ENCODE results near the gene MSH5.

DNA sequence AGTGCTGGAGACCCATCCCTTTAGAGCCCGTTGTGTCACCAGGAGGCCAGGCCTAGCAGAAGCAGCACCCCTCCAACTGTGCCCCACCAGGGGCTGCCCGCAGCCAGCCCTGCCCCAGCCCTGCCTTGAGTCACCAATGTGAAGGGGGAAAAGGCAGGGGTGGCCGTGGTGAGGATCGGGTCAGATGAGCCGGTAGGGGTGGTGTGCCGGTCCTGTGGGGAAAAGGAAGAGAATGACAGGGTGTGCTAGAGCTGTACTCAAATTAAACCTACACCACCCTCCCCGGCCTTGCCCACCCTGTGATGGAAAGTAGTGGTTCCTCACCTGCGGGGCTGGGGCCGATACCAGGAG, 25.7 kb downstream of the MSH5 start:
- TF ChIP-seq SIX1 (CRISPR knock-in tag; IDR thresholded peaks at IDR 0.05; ENCODE audit: borderline replicate concordance) (no peak), ZNF138 (CRISPR knock-in tag; IDR thresholded peaks at IDR 0.05; ENCODE audit: low read depth) (no peak), KMT2A (CRISPR knock-in tag; IDR thresholded peaks at IDR 0.05) (no peak), EZH2 (conservative IDR thresholded peaks at IDR 0.05; ENCODE audit: low read depth, low read length) (no peak), AKAP8 (CRISPR knock-in tag; IDR thresholded peaks at IDR 0.05) (no peak), ZNF3 (CRISPR knock-in tag; IDR thresholded peaks at IDR 0.05) (no peak), ZNF274 (CRISPR knock-in tag; IDR thresholded peaks at IDR 0.05) (no peak), FOSL2 (CRISPR knock-in tag; IDR thresholded peaks at IDR 0.05) (no peak), CREM (IDR thresholded peaks at IDR 0.05) (no peak), CREM (CRISPR knock-in tag; IDR thresholded peaks at IDR 0.05) (no peak), SP1 (IDR thresholded peaks at IDR 0.05) (no peak), SP1 (CRISPR knock-in tag; IDR thresholded peaks at IDR 0.05) (no peak), ZFX (CRISPR knock-in tag; IDR thresholded peaks at IDR 0.05; ENCODE audit: low read depth) (no peak)
- TF ChIP-seq, protein P1, sequence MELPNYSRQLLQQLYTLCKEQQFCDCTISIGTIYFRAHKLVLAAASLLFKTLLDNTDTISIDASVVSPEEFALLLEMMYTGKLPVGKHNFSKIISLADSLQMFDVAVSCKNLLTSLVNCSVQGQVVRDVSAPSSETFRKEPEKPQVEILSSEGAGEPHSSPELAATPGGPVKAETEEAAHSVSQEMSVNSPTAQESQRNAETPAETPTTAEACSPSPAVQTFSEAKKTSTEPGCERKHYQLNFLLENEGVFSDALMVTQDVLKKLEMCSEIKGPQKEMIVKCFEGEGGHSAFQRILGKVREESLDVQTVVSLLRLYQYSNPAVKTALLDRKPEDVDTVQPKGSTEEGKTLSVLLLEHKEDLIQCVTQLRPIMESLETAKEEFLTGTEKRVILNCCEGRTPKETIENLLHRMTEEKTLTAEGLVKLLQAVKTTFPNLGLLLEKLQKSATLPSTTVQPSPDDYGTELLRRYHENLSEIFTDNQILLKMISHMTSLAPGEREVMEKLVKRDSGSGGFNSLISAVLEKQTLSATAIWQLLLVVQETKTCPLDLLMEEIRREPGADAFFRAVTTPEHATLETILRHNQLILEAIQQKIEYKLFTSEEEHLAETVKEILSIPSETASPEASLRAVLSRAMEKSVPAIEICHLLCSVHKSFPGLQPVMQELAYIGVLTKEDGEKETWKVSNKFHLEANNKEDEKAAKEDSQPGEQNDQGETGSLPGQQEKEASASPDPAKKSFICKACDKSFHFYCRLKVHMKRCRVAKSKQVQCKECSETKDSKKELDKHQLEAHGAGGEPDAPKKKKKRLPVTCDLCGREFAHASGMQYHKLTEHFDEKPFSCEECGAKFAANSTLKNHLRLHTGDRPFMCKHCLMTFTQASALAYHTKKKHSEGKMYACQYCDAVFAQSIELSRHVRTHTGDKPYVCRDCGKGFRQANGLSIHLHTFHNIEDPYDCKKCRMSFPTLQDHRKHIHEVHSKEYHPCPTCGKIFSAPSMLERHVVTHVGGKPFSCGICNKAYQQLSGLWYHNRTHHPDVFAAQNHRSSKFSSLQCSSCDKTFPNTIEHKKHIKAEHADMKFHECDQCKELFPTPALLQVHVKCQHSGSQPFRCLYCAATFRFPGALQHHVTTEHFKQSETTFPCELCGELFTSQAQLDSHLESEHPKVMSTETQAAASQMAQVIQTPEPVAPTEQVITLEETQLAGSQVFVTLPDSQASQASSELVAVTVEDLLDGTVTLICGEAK (IDR thresholded peaks at IDR 0.05) = no peak
- TF ChIP-seq, protein P1 (CRISPR knock-in tag; IDR thresholded peaks at IDR 0.05) = no peak
- TF ChIP-seq, protein P2, sequence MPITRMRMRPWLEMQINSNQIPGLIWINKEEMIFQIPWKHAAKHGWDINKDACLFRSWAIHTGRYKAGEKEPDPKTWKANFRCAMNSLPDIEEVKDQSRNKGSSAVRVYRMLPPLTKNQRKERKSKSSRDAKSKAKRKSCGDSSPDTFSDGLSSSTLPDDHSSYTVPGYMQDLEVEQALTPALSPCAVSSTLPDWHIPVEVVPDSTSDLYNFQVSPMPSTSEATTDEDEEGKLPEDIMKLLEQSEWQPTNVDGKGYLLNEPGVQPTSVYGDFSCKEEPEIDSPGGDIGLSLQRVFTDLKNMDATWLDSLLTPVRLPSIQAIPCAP (CRISPR knock-in tag; IDR thresholded peaks at IDR 0.05; ENCODE audit: low read depth) = no peak
- TF ChIP-seq, protein P3, sequence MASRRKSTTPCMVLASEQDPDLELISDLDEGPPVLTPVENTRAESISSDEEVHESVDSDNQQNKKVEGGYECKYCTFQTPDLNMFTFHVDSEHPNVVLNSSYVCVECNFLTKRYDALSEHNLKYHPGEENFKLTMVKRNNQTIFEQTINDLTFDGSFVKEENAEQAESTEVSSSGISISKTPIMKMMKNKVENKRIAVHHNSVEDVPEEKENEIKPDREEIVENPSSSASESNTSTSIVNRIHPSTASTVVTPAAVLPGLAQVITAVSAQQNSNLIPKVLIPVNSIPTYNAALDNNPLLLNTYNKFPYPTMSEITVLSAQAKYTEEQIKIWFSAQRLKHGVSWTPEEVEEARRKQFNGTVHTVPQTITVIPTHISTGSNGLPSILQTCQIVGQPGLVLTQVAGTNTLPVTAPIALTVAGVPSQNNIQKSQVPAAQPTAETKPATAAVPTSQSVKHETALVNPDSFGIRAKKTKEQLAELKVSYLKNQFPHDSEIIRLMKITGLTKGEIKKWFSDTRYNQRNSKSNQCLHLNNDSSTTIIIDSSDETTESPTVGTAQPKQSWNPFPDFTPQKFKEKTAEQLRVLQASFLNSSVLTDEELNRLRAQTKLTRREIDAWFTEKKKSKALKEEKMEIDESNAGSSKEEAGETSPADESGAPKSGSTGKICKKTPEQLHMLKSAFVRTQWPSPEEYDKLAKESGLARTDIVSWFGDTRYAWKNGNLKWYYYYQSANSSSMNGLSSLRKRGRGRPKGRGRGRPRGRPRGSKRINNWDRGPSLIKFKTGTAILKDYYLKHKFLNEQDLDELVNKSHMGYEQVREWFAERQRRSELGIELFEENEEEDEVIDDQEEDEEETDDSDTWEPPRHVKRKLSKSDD (CRISPR knock-in tag; IDR thresholded peaks at IDR 0.05; ENCODE audit: low read depth) = no peak

All from HepG2 (cell line).